CD4-positive, alpha-beta T cell (primary cell): ENCODE results near the gene E2F2. TPM values are rescaled to one million over a fixed set of nuclear protein-coding genes. Genes with fewer than 3 reads are reported as not detected.

Experiments
- ATAC-seq: fragments of 200-7000 bp; cut with Tn5 transposase; one replicate; pipeline ENCODE4 v1.10.0; 2022; ENCODE audit warnings: mild to moderate bottlenecking; ENCODE audit not compliant: poor library complexity
- CTCF ChIA-PET: fragments of 350-600 bp; sonication (Branson Sonifier 250); formaldehyde crosslinking; loops from one replicate; lab custom pipeline; 2021; ENCODE audit warnings: antibody characterized with exemption, inconsistent platforms; lab: Charles Lee
- POLR2A ChIA-PET: fragments of 350-600 bp; sonication (Branson Sonifier 250); formaldehyde crosslinking; loops from one replicate; lab custom pipeline; 2021; ENCODE audit warnings: antibody characterized with exemption, inconsistent platforms; lab: Charles Lee
- DNase-seq, 14 experiments: peaks; one replicate each; pipeline ENCODE4 v3.0.0-alpha.2; 2013 to 2020; ENCODE audit warnings: mixed read lengths in 2 of 14
- H3K27ac ChIP-seq, 2 donors: one replicate each; pipeline versions ENCODE4 v1.5.1 to v1.7.0; 2013; ENCODE audit warnings: low read length in 2 of 2, low read depth in 1 of 2, mild to moderate bottlenecking in 1 of 2
- H3K27me3 ChIP-seq, 2 experiments: 1 replicate in 1 of 2; 2 replicates in 1 of 2; pipeline versions ENCODE4 v1.6.1 to v1.7.0; 2013; ENCODE audit warnings: low read length in 2 of 2, control low read depth in 1 of 2, mild to moderate bottlenecking in 1 of 2, moderate library complexity in 1 of 2; ENCODE audit not compliant: insufficient read depth in 2 of 2, control insufficient read depth in 1 of 2
- H3K36me3 ChIP-seq: one replicate; pipeline ENCODE4 v1.6.1; 2013; ENCODE audit warnings: low read length, control low read depth; ENCODE audit not compliant: insufficient read depth
- H3K4me1 ChIP-seq: one replicate; pipeline ENCODE4 v1.6.1; 2013; ENCODE audit warnings: low read length, control low read depth; ENCODE audit not compliant: insufficient read depth
- H3K4me3 ChIP-seq: one replicate; pipeline ENCODE4 v1.5.1; 2013; ENCODE audit warnings: mild to moderate bottlenecking, low read length, moderate library complexity
- H3K9me3 ChIP-seq, 2 experiments: 1 replicate in 1 of 2; 2 replicates in 1 of 2; pipeline versions ENCODE4 v1.6.1 to v1.7.0; 2013; ENCODE audit warnings: low read length in 2 of 2, mild to moderate bottlenecking in 2 of 2, control low read depth in 1 of 2, moderate library complexity in 1 of 2; ENCODE audit not compliant: control insufficient read depth in 1 of 2, insufficient read depth in 1 of 2
- H3K27ac Mint-ChIP-seq: one replicate; pipeline ENCODE4 v1.8.0; 2020; ENCODE audit warnings: mixed read lengths
- H3K27me3 Mint-ChIP-seq: one replicate; pipeline ENCODE4 v1.8.0; 2021; ENCODE audit warnings: mixed read lengths
- H3K36me3 Mint-ChIP-seq: one replicate; pipeline ENCODE4 v1.8.0; 2021; ENCODE audit warnings: low read depth, mixed read lengths
- H3K4me1 Mint-ChIP-seq: one replicate; pipeline ENCODE4 v1.8.0; 2021; ENCODE audit warnings: low read depth, mixed read lengths
- H3K4me3 Mint-ChIP-seq: one replicate; pipeline ENCODE4 v1.8.0; 2020; ENCODE audit warnings: mild to moderate bottlenecking, mixed read lengths
- H3K9me3 Mint-ChIP-seq: one replicate; pipeline ENCODE4 v1.8.0; 2020; ENCODE audit warnings: mixed read lengths
- intact Hi-C, 2 experiments: fragments of 100-400 bp; cut with DNase I in 1 of 2; cut with micrococcal nuclease in 1 of 2; formaldehyde crosslinking; loops; one replicate each; pipeline versions ENCODE4 v1.15.1 to v1.9.0; 2023 to 2025; cut with DNase I, micrococcal nuclease
- total RNA-seq, 174 experiments: library from RNA in 2 of 174; stranded (reverse) in 2 of 174; gene quantifications; one replicate each; pipeline ENCODE4 v1.2.3 and lab custom pipeline; 2021 to 2026
- TF ChIP-seq, protein P1 (sequence below): fragments of 200-600 bp; IDR thresholded peaks from one replicate; pipeline ENCODE4 v1.8.0; 2022; ENCODE audit warnings: antibody characterized with exemption, mild to moderate bottlenecking

The E2F2 gene
- total RNA-seq, 2 experiments from 2014 or later, result 0.50 to 0.69 TPM

DNA sequence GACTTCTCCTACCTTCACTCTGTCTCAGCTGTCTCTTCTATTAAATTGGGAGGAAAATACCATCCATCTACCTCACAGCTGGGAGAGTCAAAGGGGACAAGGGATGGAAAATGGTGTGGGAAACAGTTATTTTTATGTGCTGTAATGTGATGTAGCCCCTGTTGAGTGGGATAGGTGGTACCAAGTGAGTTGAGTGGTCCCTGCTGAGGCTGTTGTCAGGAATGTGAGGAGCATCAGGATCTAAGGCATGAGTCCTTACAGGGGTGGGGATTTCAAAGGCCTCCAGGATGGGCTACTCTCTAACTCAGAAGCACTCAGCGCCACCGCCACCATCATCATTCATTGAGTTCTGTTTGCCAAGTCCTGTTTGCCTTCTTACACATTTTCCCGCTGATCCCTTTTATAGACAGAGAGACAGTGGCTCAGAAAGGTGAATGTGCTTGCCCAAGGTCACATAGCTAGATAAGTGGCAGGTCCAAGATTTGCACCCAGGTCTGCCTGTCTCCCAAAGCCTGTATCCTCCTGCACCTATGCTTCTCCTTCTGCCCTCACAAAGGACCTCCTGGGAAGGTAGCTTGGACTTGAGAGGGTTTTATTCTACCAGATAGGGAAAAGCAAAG lies 32.8 kb upstream of the E2F2 start:
- H3K9me3 Mint-ChIP-seq, result no peaks in the 10 kb centered on the region
- ATAC-seq, result no peak
- no peak for DNase-seq
- Histone ChIP-seq H3K36me3 (no peaks in the 10 kb centered on the region), H3K9me3 (no peaks in the 10 kb centered on the region), H3K4me3 (no peak overlapping the region), H3K27me3 (peaks cover 1 to 2% of the 10 kb centered on the region in 2 experiments), H3K27ac (no peak overlapping the region), H3K4me1 (peaks cover 45% of the 10 kb centered on the region)
- intact Hi-C loops, result no loop called here
- no peak overlapping the region for H3K27ac Mint-ChIP-seq
- H3K36me3 Mint-ChIP-seq, result peaks cover under 1% of the 10 kb centered on the region
- H3K27me3 Mint-ChIP-seq, result peaks cover 11% of the 10 kb centered on the region
- peak overlapping the region; percentile 74 for H3K4me3 Mint-ChIP-seq
- ChIA-PET POLR2A (interaction anchor here (0.6 to 1.6 kb wide), 3 partner anchors 11 to 58 kb away, joined by 3 to 4 read pairs (median 3); no protein-coding TSS in a partner anchor), CTCF (interaction anchor here (1.2 to 2.3 kb wide), 2 partner anchors 71 to 74 kb away, joined by 3 to 6 read pairs; no protein-coding TSS in a partner anchor)
- peaks cover 64% of the 10 kb centered on the region for H3K4me1 Mint-ChIP-seq
- TF ChIP-seq, protein P1, sequence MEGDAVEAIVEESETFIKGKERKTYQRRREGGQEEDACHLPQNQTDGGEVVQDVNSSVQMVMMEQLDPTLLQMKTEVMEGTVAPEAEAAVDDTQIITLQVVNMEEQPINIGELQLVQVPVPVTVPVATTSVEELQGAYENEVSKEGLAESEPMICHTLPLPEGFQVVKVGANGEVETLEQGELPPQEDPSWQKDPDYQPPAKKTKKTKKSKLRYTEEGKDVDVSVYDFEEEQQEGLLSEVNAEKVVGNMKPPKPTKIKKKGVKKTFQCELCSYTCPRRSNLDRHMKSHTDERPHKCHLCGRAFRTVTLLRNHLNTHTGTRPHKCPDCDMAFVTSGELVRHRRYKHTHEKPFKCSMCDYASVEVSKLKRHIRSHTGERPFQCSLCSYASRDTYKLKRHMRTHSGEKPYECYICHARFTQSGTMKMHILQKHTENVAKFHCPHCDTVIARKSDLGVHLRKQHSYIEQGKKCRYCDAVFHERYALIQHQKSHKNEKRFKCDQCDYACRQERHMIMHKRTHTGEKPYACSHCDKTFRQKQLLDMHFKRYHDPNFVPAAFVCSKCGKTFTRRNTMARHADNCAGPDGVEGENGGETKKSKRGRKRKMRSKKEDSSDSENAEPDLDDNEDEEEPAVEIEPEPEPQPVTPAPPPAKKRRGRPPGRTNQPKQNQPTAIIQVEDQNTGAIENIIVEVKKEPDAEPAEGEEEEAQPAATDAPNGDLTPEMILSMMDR, result no peak

DNA sequence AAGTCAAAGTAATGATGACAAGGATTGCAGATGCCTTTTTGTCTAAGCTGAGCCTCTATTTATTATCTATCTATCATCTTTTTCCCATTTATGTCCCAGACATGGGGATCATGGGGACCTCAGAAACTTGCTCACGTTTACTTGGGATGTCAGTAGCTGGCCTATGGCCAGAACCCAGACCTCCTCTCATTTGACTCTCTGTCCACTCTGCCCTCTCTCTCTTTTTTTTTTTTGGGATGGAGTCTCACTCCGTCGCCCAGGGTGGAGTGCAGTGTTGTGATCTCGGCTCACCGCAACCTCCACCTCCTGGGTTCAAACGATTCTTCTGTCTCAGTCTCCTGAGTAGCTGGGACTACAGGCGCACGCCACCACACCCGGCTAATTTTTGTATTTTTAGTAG lies 32.0 kb upstream of the E2F2 start:
- intact Hi-C loops, result no loop called here
- H3K27me3 Mint-ChIP-seq, result peaks cover 5% of the 10 kb centered on the region
- Histone ChIP-seq H3K4me1 (peaks cover 45% of the 10 kb centered on the region), H3K27ac (no peak overlapping the region), H3K4me3 (no peak overlapping the region), H3K27me3 (peaks cover 0 to 2% of the 10 kb centered on the region in 2 experiments), H3K9me3 (no peaks in the 10 kb centered on the region), H3K36me3 (no peaks in the 10 kb centered on the region)
- CTCF ChIA-PET, result interaction anchor here (1.2 kb wide), 2 partner anchors 72 to 74 kb away, joined by 3 read pairs; no protein-coding TSS in a partner anchor
- TF ChIP-seq, protein P1, result no peak
- ATAC-seq (no peak), DNase-seq (no peak)
- H3K4me1 Mint-ChIP-seq, result peaks cover 59% of the 10 kb centered on the region
- H3K9me3 Mint-ChIP-seq, result no peaks in the 10 kb centered on the region
- peaks cover 9% of the 10 kb centered on the region for H3K36me3 Mint-ChIP-seq
- no peak overlapping the region for H3K27ac Mint-ChIP-seq
- H3K4me3 Mint-ChIP-seq, result peak overlapping the region; percentile 74
- POLR2A ChIA-PET, result interaction anchor here (1.2 to 1.9 kb wide), 2 partner anchors 12 to 56 kb away, joined by 4 to 8 read pairs; no protein-coding TSS in a partner anchor

DNA sequence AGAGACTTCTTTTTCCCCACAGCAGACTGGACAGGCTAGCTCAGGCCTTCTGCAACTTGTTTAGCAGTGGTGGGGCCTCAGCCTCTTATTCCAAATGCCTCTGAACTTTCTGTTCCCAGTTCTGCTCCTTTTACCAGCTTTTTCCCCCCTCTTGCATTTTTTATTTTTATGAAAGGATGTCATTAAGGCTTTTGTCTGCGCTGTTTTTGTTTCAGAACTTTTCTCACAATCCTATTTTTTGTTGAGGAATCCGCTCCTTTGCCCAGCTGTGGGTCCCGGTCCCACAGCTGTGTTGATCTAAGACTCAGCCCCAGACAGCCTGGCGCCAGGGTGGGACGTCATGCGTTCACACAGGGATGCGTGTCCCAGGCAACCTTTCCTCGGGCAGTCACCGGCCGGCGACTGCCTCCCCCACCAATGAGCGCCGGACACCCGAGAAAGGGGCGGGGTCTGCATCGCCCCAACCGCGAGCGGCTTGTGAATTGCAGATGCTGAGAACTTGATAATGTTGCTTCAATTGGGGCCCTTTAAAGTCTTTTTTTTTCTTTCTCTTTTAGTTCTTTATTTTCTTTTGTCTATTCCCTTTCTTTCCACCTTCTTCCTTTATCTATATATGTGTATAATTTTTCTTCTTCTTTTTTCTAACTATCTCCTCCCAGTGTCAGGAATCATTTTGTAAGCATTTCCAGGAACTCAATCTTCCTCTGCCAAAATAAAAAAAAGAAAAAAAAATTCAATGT lies 31.3 kb upstream of the E2F2 start:
- no peak for ATAC-seq
- H3K4me3 Mint-ChIP-seq, result peak overlapping the region; percentile 67
- peaks cover 46% of the 10 kb centered on the region for H3K4me1 ChIP-seq
- peak overlapping the region; percentile 57 for H3K27ac Mint-ChIP-seq
- TF ChIP-seq, protein P1, result no peak
- no peaks in the 10 kb centered on the region for H3K9me3 Mint-ChIP-seq
- DNase-seq, result peak in 7 of 14 experiments; percentile 13 to 69 (median 45)
- peaks cover 5% of the 10 kb centered on the region for H3K27me3 Mint-ChIP-seq
- H3K4me3 ChIP-seq, result no peak overlapping the region
- ChIA-PET CTCF (interaction anchor here (0.7 to 1.2 kb wide), 4 partner anchors 17 to 75 kb away, joined by 3 read pairs; no protein-coding TSS in a partner anchor), POLR2A (interaction anchor here (1.9 kb wide), 1 partner anchor 57 kb away, joined by 8 read pairs; no protein-coding TSS in a partner anchor)
- H3K36me3 ChIP-seq, result no peaks in the 10 kb centered on the region
- no peak overlapping the region for H3K27ac ChIP-seq
- H3K4me1 Mint-ChIP-seq, result peaks cover 66% of the 10 kb centered on the region
- peaks cover 16% of the 10 kb centered on the region for H3K36me3 Mint-ChIP-seq
- H3K27me3 ChIP-seq, result no peaks in the 10 kb centered on the region
- intact Hi-C loops, result no loop called here
- no peaks in the 10 kb centered on the region for H3K9me3 ChIP-seq
